B cell (primary cell): ENCODE data around the gene ICE2. TPM values are rescaled to one million over a fixed set of nuclear protein-coding genes. Genes with fewer than 3 reads are reported as not detected.

Experiments used
- ATAC-seq: fragments of 200-7000 bp; cut with Tn5 transposase; one replicate; pipeline ENCODE4 v1.10.0; 2021; ENCODE audit warnings: low read depth, mild to moderate bottlenecking, moderate number of reproducible peaks, moderate library complexity
- CTCF ChIA-PET: fragments of 350-600 bp; sonication (Branson Sonifier 250); formaldehyde crosslinking; loops from one replicate; lab custom pipeline; 2021; ENCODE audit warnings: antibody characterized with exemption, inconsistent platforms; lab: Charles Lee
- POLR2A ChIA-PET: fragments of 350-600 bp; sonication (Branson Sonifier 250); formaldehyde crosslinking; loops from one replicate; lab custom pipeline; 2021; ENCODE audit warnings: antibody characterized with exemption; lab: Charles Lee
- DNase-seq: peaks from one replicate; pipeline ENCODE4 v3.0.0; 2013
- H2AFZ ChIP-seq: 2 replicates; pipeline ENCODE4 v1.6.1; 2012; ENCODE audit warnings: mild to moderate bottlenecking, low read depth, low read length; ENCODE audit not compliant: insufficient read depth, poor library complexity, severe bottlenecking
- H3K27ac ChIP-seq, 2 donors: 1 replicate in 1 of 2; 2 replicates in 1 of 2; pipeline ENCODE4 v1.5.1; 2012 to 2013; ENCODE audit warnings: low read length in 2 of 2, mild to moderate bottlenecking in 2 of 2, moderate library complexity in 1 of 2
- H3K27me3 ChIP-seq, 4 experiments: fragments of 200-600 bp in 1 of 4; sonication (generic) in 1 of 4; replicated peaks in 1 of 4; 1 replicate in 2 of 4; 2 replicates in 2 of 4; pipeline versions ENCODE4 v1.6.1 to v1.7.0; 2013 to 2016; ENCODE audit warnings: low read length in 3 of 4, mild to moderate bottlenecking in 2 of 4, mixed read lengths in 1 of 4, moderate library complexity in 1 of 4; ENCODE audit not compliant: insufficient read depth in 4 of 4, control insufficient read depth in 3 of 4; ENCODE audit errors: control extremely low read depth in 1 of 4
- H3K36me3 ChIP-seq, 2 experiments: replicated peaks in 1 of 2; 1 replicate in 1 of 2; 2 replicates in 1 of 2; pipeline versions ENCODE4 v1.6.1 to v1.7.1; 2013; ENCODE audit warnings: low read length in 1 of 2; ENCODE audit not compliant: insufficient read depth in 2 of 2, control insufficient read depth in 1 of 2; ENCODE audit errors: control extremely low read depth in 1 of 2, extremely low read depth in 1 of 2
- H3K4me1 ChIP-seq, 2 donors: fragments of 200-600 bp in 1 of 2; sonication (generic) in 1 of 2; 1 replicate in 1 of 2; 2 replicates in 1 of 2; pipeline versions ENCODE4 v1.5.1 to v1.6.1; 2013 to 2017; ENCODE audit warnings: low read length in 2 of 2; ENCODE audit not compliant: control insufficient read depth in 2 of 2, insufficient read depth in 2 of 2
- H3K4me2 ChIP-seq: replicated peaks from 2 replicates; pipeline ENCODE3; 2012; ENCODE audit warnings: mild to moderate bottlenecking, low read depth, low read length; ENCODE audit not compliant: poor library complexity, severe bottlenecking
- H3K4me3 ChIP-seq, 5 experiments: fragments of 200-600 bp in 1 of 5; sonication (generic) in 1 of 5; 1 replicate in 3 of 5; 2 replicates in 2 of 5; pipeline versions ENCODE4 v1.5.1 to v1.7.0; 2011 to 2016; ENCODE audit warnings: low read length in 4 of 5, mild to moderate bottlenecking in 4 of 5, low read depth in 2 of 5, control low read depth in 1 of 5, moderate library complexity in 1 of 5; ENCODE audit not compliant: insufficient read depth in 1 of 5; ENCODE audit errors: control extremely low read depth in 1 of 5, extremely low read depth in 1 of 5
- H3K79me2 ChIP-seq: fragments of 200-600 bp; sonication (generic); one replicate; pipeline ENCODE4 v1.6.0; 2016; ENCODE audit warnings: low read length; ENCODE audit not compliant: control insufficient read depth, insufficient read depth
- H3K9ac ChIP-seq: fragments of 200-600 bp; sonication (generic); 2 replicates; pipeline ENCODE4 v1.6.1; 2017; ENCODE audit warnings: mild to moderate bottlenecking, low read length, moderate library complexity
- H3K9me3 ChIP-seq, 3 donors: one replicate each; pipeline versions ENCODE4 v1.6.1 to v1.7.1; 2013; ENCODE audit warnings: low read length in 2 of 3; ENCODE audit not compliant: control insufficient read depth in 2 of 3, insufficient read depth in 1 of 3; ENCODE audit errors: control extremely low read depth in 1 of 3
- H4K20me1 ChIP-seq: 2 replicates; pipeline ENCODE4 v1.6.0; 2012; ENCODE audit warnings: mild to moderate bottlenecking, low read length; ENCODE audit not compliant: insufficient read depth, control insufficient read depth, poor library complexity, severe bottlenecking
- H3K27ac Mint-ChIP-seq: one replicate; pipeline ENCODE4 v1.8.0; 2021; ENCODE audit warnings: mixed read lengths
- H3K27me3 Mint-ChIP-seq: one replicate; pipeline ENCODE4 v1.8.0; 2021; ENCODE audit warnings: mixed read lengths
- H3K4me1 Mint-ChIP-seq: one replicate; pipeline ENCODE4 v1.8.0; 2021; ENCODE audit warnings: mixed read lengths
- H3K4me3 Mint-ChIP-seq: one replicate; pipeline ENCODE4 v1.8.0; 2021; ENCODE audit warnings: mixed read lengths
- H3K9me3 Mint-ChIP-seq: one replicate; pipeline ENCODE4 v1.8.0; 2022; ENCODE audit warnings: mixed read lengths; ENCODE audit not compliant: insufficient read depth
- EZH2 ChIP-seq: IDR thresholded peaks from 2 replicates; pipeline ENCODE4 v1.6.1; 2012; ENCODE audit warnings: borderline replicate concordance, low read depth, mild to moderate bottlenecking, moderate library complexity, low read length; ENCODE audit not compliant: insufficient read depth, poor library complexity, severe bottlenecking
- WGBS: methylation state at CpG from one replicate; pipeline ENCODE4 v1.1.5; 2013; ENCODE audit warnings: missing lambda C conversion rate; ENCODE audit not compliant: insufficient coverage; 5-methylcytosine and 5-hydroxymethylcytosine counted together
- intact Hi-C: fragments of 100-400 bp; cut with micrococcal nuclease; formaldehyde crosslinking; loops from one replicate; pipeline ENCODE4 v1.10.0; 2022
- polyA plus RNA-seq: library from polyadenylated mRNA; depleted of rRNA; stranded (reverse); fragments of >200 nt; gene quantifications from 2 replicates; pipeline ENCODE4 v1.2.3, GENCODE V29; 2012
- total RNA-seq, 2 donors: library from RNA; stranded (reverse); fragments of 120-200 nt in 1 of 2; gene quantifications; 1 replicate in 1 of 2; 2 replicates in 1 of 2; pipeline versions ENCODE4 v1.2.3 to v1.2.4, GENCODE V29; 2013 to 2022
- TF ChIP-seq, protein P1 (sequence below): fragments of 200-600 bp; IDR thresholded peaks from one replicate; pipeline ENCODE4 v1.8.0; 2022; ENCODE audit warnings: antibody characterized with exemption, mild to moderate bottlenecking

The ICE2 gene
- total and polyA plus RNA-seq, 2 donors (not counting 1 experiment from before 2014, with no cell fraction given): 19.0 to 71.2 TPM

DNA sequence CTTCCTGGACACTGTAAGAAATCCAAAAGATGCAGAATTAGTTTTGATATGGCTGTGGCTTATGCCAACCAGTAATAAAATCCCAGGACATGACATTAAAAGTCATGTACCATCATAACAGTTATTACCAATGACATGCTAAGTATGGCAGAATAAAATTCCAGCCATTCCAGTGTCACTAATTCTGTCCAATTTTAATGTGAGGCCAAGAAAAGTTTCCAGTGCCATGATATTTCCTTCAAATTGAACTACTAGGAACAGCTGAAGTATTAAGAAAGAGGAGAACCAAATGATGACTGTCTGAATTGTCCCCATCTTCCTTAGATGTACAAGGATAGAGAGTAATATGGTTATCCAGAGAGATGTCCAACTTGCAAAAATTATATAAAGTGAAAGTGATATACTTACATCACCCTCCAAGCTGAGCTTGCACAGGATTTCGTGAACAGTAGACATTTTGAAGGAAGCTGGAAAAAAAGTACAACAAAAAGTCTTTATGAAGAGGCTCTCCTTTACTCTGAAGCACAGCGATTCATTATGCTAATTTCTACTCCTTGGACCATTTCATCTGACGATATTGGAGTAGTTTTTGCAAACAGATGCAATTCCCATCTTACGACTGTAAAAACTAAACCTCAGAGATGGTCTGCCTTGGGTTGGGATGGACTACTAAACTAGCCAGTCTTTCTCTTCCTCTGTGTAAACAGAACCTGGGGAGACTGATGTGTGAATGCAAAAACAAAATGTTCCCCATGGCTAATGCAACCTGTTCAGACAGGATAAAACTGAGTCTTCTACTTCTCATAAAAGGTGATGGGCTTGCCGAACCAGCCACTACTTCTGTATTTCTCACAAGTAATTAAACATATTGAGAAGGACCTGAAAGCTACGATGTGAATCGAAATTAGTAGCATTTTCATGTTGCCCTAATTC, 93.1 kb downstream of the ICE2 start:
- Histone ChIP-seq H3K4me1 (peaks cover 0 to 7% of the 10 kb centered on the region in 2 donors), H3K4me2 (no peak overlapping the region), H3K27me3 (no peaks in the 10 kb centered on the region), H3K9me3 (no peaks in the 10 kb centered on the region), H3K27ac (no peak overlapping the region), H2AFZ (no peak overlapping the region), H3K4me3 (no peak overlapping the region), H3K36me3 (peaks cover 7 to 30% of the 10 kb centered on the region in 2 experiments), H3K79me2 (peaks cover 40% of the 10 kb centered on the region), H3K9ac (no peak overlapping the region), H4K20me1 (peaks cover 17% of the 10 kb centered on the region)
- no peak for DNase-seq
- Mint-ChIP-seq H3K9me3 (no peaks in the 10 kb centered on the region), H3K27ac (no peak overlapping the region), H3K4me1 (peaks cover 20% of the 10 kb centered on the region), H3K27me3 (no peaks in the 10 kb centered on the region), H3K4me3 (no peak overlapping the region)
- TF ChIP-seq, protein P1, sequence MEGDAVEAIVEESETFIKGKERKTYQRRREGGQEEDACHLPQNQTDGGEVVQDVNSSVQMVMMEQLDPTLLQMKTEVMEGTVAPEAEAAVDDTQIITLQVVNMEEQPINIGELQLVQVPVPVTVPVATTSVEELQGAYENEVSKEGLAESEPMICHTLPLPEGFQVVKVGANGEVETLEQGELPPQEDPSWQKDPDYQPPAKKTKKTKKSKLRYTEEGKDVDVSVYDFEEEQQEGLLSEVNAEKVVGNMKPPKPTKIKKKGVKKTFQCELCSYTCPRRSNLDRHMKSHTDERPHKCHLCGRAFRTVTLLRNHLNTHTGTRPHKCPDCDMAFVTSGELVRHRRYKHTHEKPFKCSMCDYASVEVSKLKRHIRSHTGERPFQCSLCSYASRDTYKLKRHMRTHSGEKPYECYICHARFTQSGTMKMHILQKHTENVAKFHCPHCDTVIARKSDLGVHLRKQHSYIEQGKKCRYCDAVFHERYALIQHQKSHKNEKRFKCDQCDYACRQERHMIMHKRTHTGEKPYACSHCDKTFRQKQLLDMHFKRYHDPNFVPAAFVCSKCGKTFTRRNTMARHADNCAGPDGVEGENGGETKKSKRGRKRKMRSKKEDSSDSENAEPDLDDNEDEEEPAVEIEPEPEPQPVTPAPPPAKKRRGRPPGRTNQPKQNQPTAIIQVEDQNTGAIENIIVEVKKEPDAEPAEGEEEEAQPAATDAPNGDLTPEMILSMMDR: no peak
- TF ChIP-seq EZH2: no peak
- no peak for ATAC-seq
- ChIA-PET POLR2A (no interaction called here), CTCF (interaction anchor here (1.0 kb wide), 1 partner anchor 27 kb away, joined by 3 read pairs; no protein-coding TSS in a partner anchor)
- intact Hi-C loops: no loop called here
- WGBS: 100% methylated on average over 1 of the region's 7 CpGs

DNA sequence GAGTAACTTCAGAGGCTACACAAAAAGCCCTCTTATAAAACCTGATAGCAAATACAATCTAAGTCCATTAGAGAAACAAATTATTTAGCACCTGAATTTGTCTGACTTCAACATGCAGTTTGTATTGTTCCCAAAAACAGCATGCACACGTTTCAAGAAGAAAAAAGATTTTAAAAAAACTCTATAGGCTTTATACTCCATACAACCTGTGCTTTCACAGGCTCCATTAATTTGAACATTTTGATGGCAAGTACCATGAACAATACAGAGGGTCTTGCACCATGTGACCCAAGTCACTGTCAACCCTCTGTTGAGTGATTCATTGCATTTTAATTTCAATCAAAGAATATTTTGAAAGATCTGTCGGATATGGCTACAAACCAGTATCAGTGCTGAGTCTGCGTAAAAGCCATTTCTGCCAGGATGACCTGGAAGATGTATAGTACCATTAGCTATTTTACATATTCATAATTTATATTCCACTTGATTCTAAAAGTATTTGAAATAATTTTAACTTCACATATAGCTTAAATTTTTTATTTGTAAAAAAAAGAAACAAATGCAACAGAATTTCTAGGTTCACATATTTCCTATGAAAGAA, 94.3 kb downstream of the ICE2 start:
- TF ChIP-seq EZH2: no peak
- TF ChIP-seq, protein P1: no peak
- ChIA-PET POLR2A (no interaction called here), CTCF (no interaction called here)
- no peaks in the 10 kb centered on the region for H3K9me3 Mint-ChIP-seq
- DNase-seq (no peak), ATAC-seq (no peak)
- no peak overlapping the region for H3K27ac Mint-ChIP-seq
- H3K27me3 ChIP-seq: no peaks in the 10 kb centered on the region
- H3K9ac ChIP-seq: no peak overlapping the region
- H2AFZ ChIP-seq: no peak overlapping the region
- peaks cover 12% of the 10 kb centered on the region for H4K20me1 ChIP-seq
- peaks cover 28% of the 10 kb centered on the region for H3K79me2 ChIP-seq
- no peaks in the 10 kb centered on the region for H3K9me3 ChIP-seq
- no peaks in the 10 kb centered on the region for H3K27me3 Mint-ChIP-seq
- H3K4me1 ChIP-seq: peaks cover 0 to 5% of the 10 kb centered on the region in 2 donors
- intact Hi-C loops: no loop called here
- no peak overlapping the region for H3K4me3 Mint-ChIP-seq
- H3K27ac ChIP-seq: no peak overlapping the region
- peaks cover 16% of the 10 kb centered on the region for H3K4me1 Mint-ChIP-seq
- WGBS: no CpG with 5 or more reads among the region's 3 CpGs
- H3K36me3 ChIP-seq: peaks cover 10 to 35% of the 10 kb centered on the region in 2 experiments
- no peak overlapping the region for H3K4me3 ChIP-seq
- H3K4me2 ChIP-seq: no peak overlapping the region
